ENCODE results near the gene TRDN.

Gene TRDN

GRCh38 chr6:123169774-123170095 lies 467.0 kb downstream of the TRDN start:
- no peak for DNase-seq (ENCODE audit: low spot score)

GRCh38 chr6:123168892-123169773 lies 467.6 kb downstream of the TRDN start:
- no peak for DNase-seq (ENCODE audit: low spot score)

DNA sequence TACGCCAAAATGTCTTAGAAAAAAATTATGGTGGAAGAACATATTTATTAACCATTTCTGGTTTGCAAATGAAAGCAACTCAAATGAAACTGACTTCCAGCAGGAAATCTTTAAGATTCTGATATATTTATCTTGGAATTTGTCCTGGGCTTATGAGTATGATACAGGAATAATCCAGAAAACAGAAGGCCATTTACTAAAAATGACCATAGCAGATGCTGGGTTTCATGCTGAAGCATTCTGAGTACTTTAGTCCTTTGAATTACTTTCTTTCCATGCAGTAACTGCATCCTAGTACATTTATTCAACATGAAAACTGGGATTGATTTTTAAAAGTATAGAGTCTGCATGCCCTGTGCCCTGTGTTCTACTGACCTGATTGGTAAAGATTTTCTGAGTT lies 468.3 kb downstream of the TRDN start:
- no peak for DNase-seq (ENCODE audit: low spot score)
